Urinary bladder (tissue), 4 donors: ENCODE results near the gene SIM1. TPM values are rescaled to one million over a fixed set of nuclear protein-coding genes. Genes with fewer than 3 reads are reported as not detected.

ENCODE experiments used
- DNase-seq: peaks from one replicate; pipeline ENCODE4 v3.0.0-alpha.2; 2015; ENCODE audit errors: extremely low spot score
- H3K27ac ChIP-seq: one replicate; pipeline ENCODE4 v1.5.1; 2013; ENCODE audit warnings: low read depth, mild to moderate bottlenecking, moderate library complexity
- H3K36me3 ChIP-seq: one replicate; pipeline ENCODE4 v1.6.1; 2013; ENCODE audit warnings: mild to moderate bottlenecking, moderate library complexity; ENCODE audit not compliant: insufficient read depth
- H3K4me1 ChIP-seq: one replicate; pipeline ENCODE4 v1.6.1; 2013; ENCODE audit warnings: mild to moderate bottlenecking, moderate library complexity; ENCODE audit not compliant: insufficient read depth
- H3K4me3 ChIP-seq: one replicate; pipeline ENCODE4 v1.5.1; 2013; ENCODE audit warnings: low read depth, low read length
- WGBS: extraction: QIAGEN DNeasy Blood & Tissue Kit; methylation state at CpG from one replicate; pipeline ENCODE4 v1.1.7; 2013; 5-methylcytosine and 5-hydroxymethylcytosine counted together
- polyA plus RNA-seq: library from polyadenylated mRNA; stranded (reverse); fragments of 200-250 nt; gene quantifications from one replicate; pipeline ENCODE4 v1.2.3, GENCODE V29; 2013
- total RNA-seq: library from RNA; depleted of rRNA; stranded (reverse); fragments of >200 nt; gene quantifications from one replicate; pipeline ENCODE4 v1.2.3, GENCODE V29; 2014
- donor health status: healthy with polysubstance abuse.
- donor health status: healthy.

The SIM1 gene
- total and polyA plus RNA-seq, 2 donors, result 0.21 TPM; not detected in 1

GRCh38 chr6:100440935-100441334 lies 23.8 kb downstream of the SIM1 start:
- no peak overlapping the region for H3K4me3 ChIP-seq
- H3K27ac ChIP-seq, result no peak overlapping the region
- H3K4me1 ChIP-seq, result no peaks in the 10 kb centered on the region
- 72% methylated on average over 1 of the region's 1 CpG for WGBS
- DNase-seq, result no peak
- H3K36me3 ChIP-seq, result no peaks in the 10 kb centered on the region

GRCh38 chr6:100435299-100435698 lies 29.4 kb downstream of the SIM1 start:
- no peak overlapping the region for H3K27ac ChIP-seq
- H3K4me1 ChIP-seq, result no peaks in the 10 kb centered on the region
- WGBS, result 69% methylated on average over 3 of the region's 3 CpGs
- DNase-seq, result no peak
- H3K36me3 ChIP-seq, result no peaks in the 10 kb centered on the region
- no peak overlapping the region for H3K4me3 ChIP-seq

GRCh38 chr6:100433726-100434435 lies 30.8 kb downstream of the SIM1 start:
- WGBS, result 56% methylated on average over 5 of the region's 5 CpGs
- Histone ChIP-seq H3K27ac (no peak overlapping the region), H3K4me3 (no peak overlapping the region), H3K36me3 (no peaks in the 10 kb centered on the region), H3K4me1 (no peaks in the 10 kb centered on the region)
- no peak for DNase-seq

GRCh38 chr6:100432136-100432535 lies 32.6 kb downstream of the SIM1 start:
- no peaks in the 10 kb centered on the region for H3K4me1 ChIP-seq
- WGBS, result 43% methylated on average over 3 of the region's 3 CpGs
- H3K27ac ChIP-seq, result no peak overlapping the region
- no peak for DNase-seq
- H3K4me3 ChIP-seq, result no peak overlapping the region
- no peaks in the 10 kb centered on the region for H3K36me3 ChIP-seq

DNA sequence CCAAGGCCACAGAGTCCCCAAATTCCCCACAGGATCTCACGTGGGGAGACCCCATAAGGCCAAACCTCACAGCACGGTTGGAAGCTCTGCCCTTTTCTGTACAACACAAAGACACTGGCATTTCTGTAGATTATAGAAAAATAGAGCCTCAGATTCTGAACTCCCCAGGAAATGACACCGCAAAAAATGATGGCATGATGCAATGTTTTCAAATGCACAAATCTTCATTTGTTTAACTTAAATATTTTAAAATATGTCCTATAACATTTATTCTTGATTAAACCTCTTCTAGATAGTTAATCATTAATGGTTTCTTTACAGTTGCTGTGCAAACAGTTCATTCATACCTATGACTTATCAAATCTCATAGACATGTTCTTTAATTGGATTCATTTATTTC lies 33.8 kb downstream of the SIM1 start:
- H3K36me3 ChIP-seq, result no peaks in the 10 kb centered on the region
- no peak overlapping the region for H3K27ac ChIP-seq
- DNase-seq, result no peak
- no peak overlapping the region for H3K4me3 ChIP-seq
- 62% methylated on average over 3 of the region's 3 CpGs for WGBS
- no peaks in the 10 kb centered on the region for H3K4me1 ChIP-seq

DNA sequence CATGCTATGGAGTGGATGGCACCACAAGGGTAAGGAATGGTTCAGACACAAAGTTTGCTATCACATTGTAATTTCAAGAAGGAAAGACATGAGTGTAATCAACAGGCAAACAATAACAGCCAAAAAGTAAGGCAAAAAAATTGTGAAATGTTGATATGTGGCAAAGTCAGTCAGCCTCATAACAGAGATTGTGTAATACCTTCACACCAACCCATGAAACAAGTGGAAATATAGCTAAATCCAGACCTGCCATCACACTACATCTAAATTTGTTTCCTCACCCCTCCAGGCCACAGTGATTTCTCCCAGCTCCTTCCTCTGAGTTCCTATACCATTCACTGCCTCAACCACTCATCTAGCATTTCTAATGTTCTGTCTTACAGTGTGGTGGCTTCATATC lies 37.3 kb downstream of the SIM1 start:
- no peak for DNase-seq
- Histone ChIP-seq H3K36me3 (no peaks in the 10 kb centered on the region), H3K27ac (no peak overlapping the region), H3K4me1 (no peaks in the 10 kb centered on the region), H3K4me3 (no peak overlapping the region)

DNA sequence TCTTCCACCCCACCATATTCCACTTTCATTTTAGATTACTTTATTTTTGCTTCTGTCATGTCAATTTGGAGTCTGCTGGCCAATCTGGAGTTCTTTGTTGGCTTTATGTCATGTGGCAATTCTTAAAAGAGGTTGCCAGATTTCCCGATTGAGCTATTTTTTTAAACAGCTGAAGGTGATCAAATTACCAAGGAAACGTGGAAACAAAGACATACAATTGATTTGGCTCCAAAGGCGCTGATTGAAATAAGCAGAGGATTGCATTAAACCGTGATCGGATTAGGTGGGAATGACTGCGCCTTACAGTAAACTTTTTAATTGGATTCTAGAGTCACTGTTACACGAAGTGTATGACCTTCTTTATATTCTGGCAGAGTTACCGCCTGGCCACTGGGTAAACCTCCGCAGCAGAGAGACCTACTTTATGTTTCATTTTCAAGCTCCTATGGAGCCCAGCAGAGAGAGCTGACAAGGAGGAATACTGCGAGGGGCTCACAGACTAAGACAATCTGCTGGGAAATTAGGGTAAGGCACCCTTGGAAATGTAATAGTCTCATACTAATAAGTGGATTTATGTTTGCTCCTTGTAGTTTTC lies 37.9 kb downstream of the SIM1 start:
- 78% methylated on average over 10 of the region's 10 CpGs for WGBS
- no peaks in the 10 kb centered on the region for H3K36me3 ChIP-seq
- no peak for DNase-seq
- H3K27ac ChIP-seq, result no peak overlapping the region
- H3K4me3 ChIP-seq, result no peak overlapping the region
- H3K4me1 ChIP-seq, result no peaks in the 10 kb centered on the region

DNA sequence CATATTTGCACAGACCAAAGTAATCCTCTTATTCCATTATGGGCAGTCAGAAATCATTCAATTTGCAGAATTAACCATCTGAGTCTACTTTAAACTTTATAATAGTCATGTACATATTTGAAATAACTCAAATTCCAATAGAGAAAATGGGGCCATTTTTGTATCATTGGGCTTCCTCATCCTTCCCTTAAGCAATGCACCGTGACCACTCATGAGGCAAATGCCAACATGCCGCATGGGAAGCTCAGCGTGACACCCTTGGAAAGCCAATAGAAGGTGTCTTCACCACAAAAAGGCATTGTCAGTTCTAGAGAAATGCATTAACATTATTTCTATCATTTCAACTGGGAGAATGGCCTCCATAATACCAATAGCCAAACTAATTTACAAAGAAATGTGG lies 38.5 kb downstream of the SIM1 start:
- no peaks in the 10 kb centered on the region for H3K36me3 ChIP-seq
- H3K27ac ChIP-seq, result no peak overlapping the region
- H3K4me1 ChIP-seq, result no peaks in the 10 kb centered on the region
- no peak for DNase-seq
- no peak overlapping the region for H3K4me3 ChIP-seq
- WGBS, result 88% methylated on average over 3 of the region's 3 CpGs

GRCh38 chr6:100420711-100421110 lies 44.0 kb downstream of the SIM1 start:
- no peaks in the 10 kb centered on the region for H3K4me1 ChIP-seq
- H3K4me3 ChIP-seq, result no peak overlapping the region
- 35% methylated on average over 3 of the region's 3 CpGs for WGBS
- H3K36me3 ChIP-seq, result no peaks in the 10 kb centered on the region
- no peak overlapping the region for H3K27ac ChIP-seq
- DNase-seq, result no peak

DNA sequence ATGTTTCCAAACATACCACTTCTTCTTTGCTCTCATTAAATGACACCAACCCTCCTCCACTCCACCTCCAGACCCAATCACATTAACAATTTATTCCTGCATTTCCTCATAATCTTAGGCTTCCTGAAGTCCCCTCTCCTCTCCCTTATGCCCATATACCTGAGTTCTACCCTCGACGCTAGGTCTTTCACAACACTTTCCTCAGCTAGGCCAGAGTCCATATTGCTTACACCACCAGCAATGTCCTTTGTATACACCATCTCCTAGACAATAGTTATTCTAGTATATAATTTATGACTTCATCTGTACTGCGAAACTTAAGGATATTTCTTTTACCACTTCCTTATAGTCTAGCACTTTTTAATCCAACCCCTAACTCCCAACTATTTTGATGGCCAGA lies 47.7 kb downstream of the SIM1 start:
- 85% methylated on average over 3 of the region's 3 CpGs for WGBS
- no peaks in the 10 kb centered on the region for H3K36me3 ChIP-seq
- H3K4me3 ChIP-seq, result no peak overlapping the region
- H3K27ac ChIP-seq, result no peak overlapping the region
- no peak for DNase-seq
- H3K4me1 ChIP-seq, result no peaks in the 10 kb centered on the region

- no peak for DNase-seq
- Histone ChIP-seq H3K4me1 (no peaks in the 10 kb centered on the region), H3K36me3 (no peaks in the 10 kb centered on the region), H3K4me3 (no peak overlapping the region), H3K27ac (no peak overlapping the region)
Measured at GRCh38 chr6:100415768-100416167, 49.0 kb downstream of the SIM1 start.

GRCh38 chr6:100412872-100413271 lies 51.8 kb downstream of the SIM1 start:
- H3K36me3 ChIP-seq, result no peaks in the 10 kb centered on the region
- no peak overlapping the region for H3K27ac ChIP-seq
- no peak for DNase-seq
- WGBS, result 65% methylated on average over 4 of the region's 4 CpGs
- H3K4me1 ChIP-seq, result no peaks in the 10 kb centered on the region
- H3K4me3 ChIP-seq, result no peak overlapping the region

DNA sequence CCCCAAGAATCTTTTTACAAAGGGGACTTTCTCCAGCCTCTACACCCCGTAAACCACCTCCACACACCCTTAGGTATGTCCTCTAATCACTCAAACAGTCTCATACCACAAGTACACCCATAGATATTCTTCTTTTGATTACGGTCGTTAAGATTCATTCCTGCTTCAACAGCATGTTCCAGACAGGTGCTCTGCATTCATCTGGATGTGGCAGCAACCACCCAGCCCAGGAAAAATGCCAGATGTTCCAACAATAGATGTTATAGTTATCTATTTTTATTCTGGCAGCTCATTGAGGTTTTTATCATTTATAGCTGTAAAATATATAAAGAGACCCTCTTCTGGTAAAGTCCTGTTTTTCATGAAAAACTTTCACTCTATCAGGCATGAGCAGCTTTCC lies 60.7 kb downstream of the SIM1 start:
- Histone ChIP-seq H3K4me1 (no peaks in the 10 kb centered on the region), H3K36me3 (no peaks in the 10 kb centered on the region), H3K27ac (no peak overlapping the region), H3K4me3 (no peak overlapping the region)
- 62% methylated on average over 3 of the region's 3 CpGs for WGBS
- DNase-seq, result no peak

- Histone ChIP-seq H3K4me3 (no peak overlapping the region), H3K36me3 (no peaks in the 10 kb centered on the region), H3K27ac (no peak overlapping the region), H3K4me1 (no peaks in the 10 kb centered on the region)
- no peak for DNase-seq
- WGBS, result 95% methylated on average over 23 of the region's 23 CpGs
Measured at GRCh38 chr6:100393493-100393892, 71.2 kb downstream of the SIM1 start.

- Histone ChIP-seq H3K36me3 (no peaks in the 10 kb centered on the region), H3K4me3 (no peak overlapping the region), H3K27ac (no peak overlapping the region), H3K4me1 (no peaks in the 10 kb centered on the region)
- WGBS, result 88% methylated on average over 2 of the region's 2 CpGs
- DNase-seq, result no peak
Measured at GRCh38 chr6:100392423-100392822, 72.3 kb downstream of the SIM1 start.
